ENCODE data around the gene ZNF385B. TPM values are rescaled to one million over a fixed set of nuclear protein-coding genes. Genes with fewer than 3 reads are reported as not detected.

ZNF385B gene
- total RNA-seq, 4 donors from 2014 or later: 9.7 to 24.9 (median 11.4) TPM

DNA sequence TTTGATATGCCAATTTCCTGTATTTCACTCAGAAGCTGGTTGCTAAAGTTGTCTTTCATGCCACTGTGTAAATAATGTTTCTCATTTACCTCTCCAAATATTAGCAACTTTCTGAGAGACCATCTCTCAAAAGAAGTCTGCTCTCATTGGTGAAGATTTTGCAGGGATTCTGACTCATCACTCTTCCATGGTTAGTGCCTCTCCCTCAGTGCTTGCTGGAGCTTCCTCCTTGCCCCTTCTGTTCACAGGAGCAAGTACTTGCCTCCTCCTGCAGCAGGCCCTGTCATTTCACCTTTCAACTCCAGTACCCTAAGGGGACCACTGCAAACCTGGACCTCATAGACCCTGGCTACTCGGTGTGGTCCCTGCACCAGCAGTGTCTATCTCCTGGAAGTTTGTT is 168.8 kb downstream of the ZNF385B start:
- DNase-seq (no peak), ATAC-seq (no peak)
- Histone ChIP-seq H3K27me3 (no peaks in the 10 kb centered on the region), H3K9me3 (no peaks in the 10 kb centered on the region), H3K27ac (no peak overlapping the region), H3K4me1 (no peaks in the 10 kb centered on the region), H3K4me3 (no peak overlapping the region), H3K36me3 (no peaks in the 10 kb centered on the region)
- in situ Hi-C loops (cut with MboI; ENCODE audit: low sequenced_read_pairs in 4 of 4): no loop called here
- no peak for TF ChIP-seq POLR2A (IDR thresholded peaks at IDR 0.05)
- TF ChIP-seq, protein P1, sequence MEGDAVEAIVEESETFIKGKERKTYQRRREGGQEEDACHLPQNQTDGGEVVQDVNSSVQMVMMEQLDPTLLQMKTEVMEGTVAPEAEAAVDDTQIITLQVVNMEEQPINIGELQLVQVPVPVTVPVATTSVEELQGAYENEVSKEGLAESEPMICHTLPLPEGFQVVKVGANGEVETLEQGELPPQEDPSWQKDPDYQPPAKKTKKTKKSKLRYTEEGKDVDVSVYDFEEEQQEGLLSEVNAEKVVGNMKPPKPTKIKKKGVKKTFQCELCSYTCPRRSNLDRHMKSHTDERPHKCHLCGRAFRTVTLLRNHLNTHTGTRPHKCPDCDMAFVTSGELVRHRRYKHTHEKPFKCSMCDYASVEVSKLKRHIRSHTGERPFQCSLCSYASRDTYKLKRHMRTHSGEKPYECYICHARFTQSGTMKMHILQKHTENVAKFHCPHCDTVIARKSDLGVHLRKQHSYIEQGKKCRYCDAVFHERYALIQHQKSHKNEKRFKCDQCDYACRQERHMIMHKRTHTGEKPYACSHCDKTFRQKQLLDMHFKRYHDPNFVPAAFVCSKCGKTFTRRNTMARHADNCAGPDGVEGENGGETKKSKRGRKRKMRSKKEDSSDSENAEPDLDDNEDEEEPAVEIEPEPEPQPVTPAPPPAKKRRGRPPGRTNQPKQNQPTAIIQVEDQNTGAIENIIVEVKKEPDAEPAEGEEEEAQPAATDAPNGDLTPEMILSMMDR (IDR thresholded peaks at IDR 0.05 in 4 of 5, conservative IDR thresholded peaks at IDR 0.05 in 1 of 5): no peak
- intact Hi-C loops (cut with DNase I; ENCODE audit: low total_unique reads): no loop called here

DNA sequence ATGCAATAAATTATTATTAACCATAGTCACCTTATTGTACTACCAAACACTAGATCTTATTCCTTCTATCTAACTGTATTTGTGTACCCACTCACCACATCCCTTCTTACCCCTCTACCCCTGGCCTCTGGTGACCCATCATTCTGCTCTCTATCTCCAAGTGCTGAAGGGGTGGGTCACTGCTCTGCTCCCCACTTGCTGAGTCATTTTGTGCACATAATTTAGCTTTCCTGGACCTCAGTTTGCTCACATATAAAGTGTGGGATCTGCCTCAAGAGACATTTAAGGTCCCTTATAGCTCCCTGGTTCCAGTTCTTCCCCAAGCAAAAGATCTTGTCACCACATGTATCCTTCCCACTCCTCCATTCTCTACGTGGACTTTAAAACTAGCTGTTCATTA is 169.4 kb downstream of the ZNF385B start:
- Histone ChIP-seq H3K27me3 (no peaks in the 10 kb centered on the region), H3K27ac (no peak overlapping the region), H3K4me1 (no peaks in the 10 kb centered on the region), H3K4me3 (no peak overlapping the region), H3K9me3 (no peaks in the 10 kb centered on the region), H3K36me3 (no peaks in the 10 kb centered on the region)
- intact Hi-C loops (cut with DNase I; ENCODE audit: low total_unique reads): no loop called here
- DNase-seq (no peak), ATAC-seq (no peak)
- in situ Hi-C loops (cut with MboI; ENCODE audit: low sequenced_read_pairs in 4 of 4): no loop called here
- TF ChIP-seq POLR2A (IDR thresholded peaks at IDR 0.05): no peak
- TF ChIP-seq, protein P1 (IDR thresholded peaks at IDR 0.05 in 4 of 5, conservative IDR thresholded peaks at IDR 0.05 in 1 of 5): no peak

DNA sequence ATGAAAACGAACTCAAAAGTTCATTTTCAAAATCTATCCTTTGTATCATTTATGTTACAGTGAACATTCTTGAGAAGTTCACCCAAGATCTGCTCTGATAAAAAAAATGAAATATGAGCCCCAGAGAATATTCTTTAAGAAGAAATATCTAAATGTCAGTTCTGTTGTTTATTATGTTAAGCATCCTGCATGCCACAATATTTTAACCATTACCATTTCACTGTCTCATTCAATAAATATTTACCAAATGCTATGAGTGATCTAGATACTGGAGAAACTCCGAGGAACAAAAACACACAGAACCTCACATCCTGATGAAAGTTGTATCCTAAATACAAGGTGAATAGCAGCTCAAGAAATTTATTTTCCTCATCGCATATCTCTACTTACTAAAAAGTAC is 170.2 kb downstream of the ZNF385B start:
- no peak for DNase-seq
- intact Hi-C loops (cut with DNase I; ENCODE audit: low total_unique reads) (no loop called here), in situ Hi-C loops (cut with MboI; ENCODE audit: low sequenced_read_pairs in 4 of 4) (no loop called here)
- Histone ChIP-seq H3K9me3 (no peaks in the 10 kb centered on the region), H3K27ac (no peak overlapping the region), H3K27me3 (no peaks in the 10 kb centered on the region), H3K4me1 (no peaks in the 10 kb centered on the region), H3K36me3 (no peaks in the 10 kb centered on the region), H3K4me3 (no peak overlapping the region)
- TF ChIP-seq, protein P1 (IDR thresholded peaks at IDR 0.05 in 4 of 5, conservative IDR thresholded peaks at IDR 0.05 in 1 of 5): no peak
- TF ChIP-seq POLR2A (IDR thresholded peaks at IDR 0.05): no peak
- ATAC-seq: no peak

DNA sequence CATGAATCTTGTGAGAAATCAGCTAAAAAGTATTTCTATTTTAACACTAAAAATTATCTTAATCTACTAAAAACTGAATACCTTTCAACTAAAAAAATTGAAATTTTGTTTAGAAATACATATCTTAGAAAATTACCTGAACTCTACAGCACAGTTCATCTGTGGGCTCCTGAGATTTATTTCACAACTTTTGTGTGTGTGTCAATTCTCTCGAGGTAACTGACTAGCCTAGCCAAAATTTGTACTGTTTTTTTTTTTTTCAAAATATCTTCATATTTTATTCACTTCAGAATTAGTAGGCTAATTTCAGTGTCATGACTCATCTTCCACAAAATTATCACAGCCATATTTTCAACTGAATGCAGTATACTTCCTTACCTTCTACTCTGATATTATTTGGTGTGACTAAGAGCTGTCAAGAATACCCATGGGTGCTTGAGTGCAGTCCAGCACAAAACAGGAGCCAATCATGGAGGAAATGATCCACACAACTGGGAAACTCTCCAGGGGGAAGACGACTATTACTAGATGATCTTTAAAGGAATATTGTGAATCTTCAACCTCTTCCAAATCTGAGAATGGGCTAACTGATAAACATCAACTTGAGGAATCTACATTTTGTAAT is 174.6 kb downstream of the ZNF385B start:
- H3K4me3 ChIP-seq: no peak overlapping the region
- DNase-seq (peak in 1 of 2 donors; percentile 35), ATAC-seq (peak; percentile 65 to 80)
- no peaks in the 10 kb centered on the region for H3K36me3 ChIP-seq
- H3K27ac ChIP-seq: no peak overlapping the region
- in situ Hi-C loops (cut with MboI; ENCODE audit: low sequenced_read_pairs in 4 of 4) (no loop called here), intact Hi-C loops (cut with DNase I; ENCODE audit: low total_unique reads) (no loop called here)
- TF ChIP-seq, protein P1 (IDR thresholded peaks at IDR 0.05 in 4 of 5, conservative IDR thresholded peaks at IDR 0.05 in 1 of 5): no peak
- no peak for TF ChIP-seq POLR2A (IDR thresholded peaks at IDR 0.05)
- H3K9me3 ChIP-seq: no peaks in the 10 kb centered on the region
- H3K4me1 ChIP-seq: no peaks in the 10 kb centered on the region
- H3K27me3 ChIP-seq: no peaks in the 10 kb centered on the region

DNA sequence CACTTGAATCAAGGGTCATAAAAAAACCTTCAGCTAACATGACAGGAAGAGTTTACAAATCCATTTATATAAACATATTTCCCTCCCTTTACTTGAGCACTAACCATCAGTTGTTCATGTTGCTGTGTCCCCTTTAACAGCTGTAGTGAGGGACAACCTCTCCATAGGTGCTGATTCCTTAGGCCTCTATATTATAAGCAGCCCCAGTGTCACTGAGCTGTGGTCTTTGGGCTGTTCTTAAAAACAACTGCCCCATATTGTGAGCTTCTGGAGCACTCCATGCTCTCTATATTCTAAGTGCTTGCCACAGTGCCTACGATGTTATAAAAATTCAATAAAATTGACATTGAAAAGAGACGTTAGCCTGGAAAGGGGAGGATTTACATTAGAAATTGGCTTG is 175.3 kb downstream of the ZNF385B start:
- H3K27me3 ChIP-seq: no peaks in the 10 kb centered on the region
- intact Hi-C loops (cut with DNase I; ENCODE audit: low total_unique reads): no loop called here
- H3K36me3 ChIP-seq: no peaks in the 10 kb centered on the region
- no peak overlapping the region for H3K27ac ChIP-seq
- H3K4me3 ChIP-seq: no peak overlapping the region
- TF ChIP-seq, protein P1 (IDR thresholded peaks at IDR 0.05 in 4 of 5, conservative IDR thresholded peaks at IDR 0.05 in 1 of 5): no peak
- no peak for TF ChIP-seq POLR2A (IDR thresholded peaks at IDR 0.05)
- H3K4me1 ChIP-seq: no peaks in the 10 kb centered on the region
- in situ Hi-C loops (cut with MboI; ENCODE audit: low sequenced_read_pairs in 4 of 4): no loop called here
- DNase-seq (no peak), ATAC-seq (no peak)
- H3K9me3 ChIP-seq: no peaks in the 10 kb centered on the region
